Measurements from ENCODE around the gene EPS8L3.

The EPS8L3 gene

DNA sequence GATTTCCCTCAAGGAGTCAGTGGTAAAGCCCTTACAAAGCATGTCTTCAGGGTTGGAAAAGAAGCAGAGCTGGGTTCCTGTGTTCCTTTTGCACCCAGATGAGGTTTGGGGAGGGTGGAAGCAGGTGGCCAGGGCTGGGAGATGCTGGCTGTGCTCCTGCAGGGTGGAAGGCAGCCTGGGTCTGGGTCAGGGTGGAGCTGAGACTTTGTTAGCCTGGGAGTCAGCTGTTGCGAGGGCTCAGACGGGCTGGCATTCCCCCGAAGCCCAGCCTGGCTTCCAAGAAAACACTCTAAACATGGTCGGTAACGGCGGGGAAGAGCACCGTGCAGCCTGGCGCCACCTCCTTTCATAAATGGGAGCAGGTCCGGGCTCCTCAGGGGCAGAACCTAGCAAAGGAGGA, 43.7 kb upstream of the EPS8L3 start:
- no peak overlapping the region for H3K9ac ChIP-seq
- H3K79me2 ChIP-seq: no peaks in the 10 kb centered on the region
- H3K4me3 ChIP-seq (ENCODE audit: low read depth, low read length): no peak overlapping the region
- H3K27ac ChIP-seq: no peak overlapping the region
- H3K36me3 ChIP-seq (ENCODE audit: control insufficient read depth, insufficient read depth, low read length): no peaks in the 10 kb centered on the region
- H3K4me1 ChIP-seq: no peaks in the 10 kb centered on the region
- no peak overlapping the region for H3K4me2 ChIP-seq (ENCODE audit: low read length)
- no peak overlapping the region for H2AFZ ChIP-seq
- TF ChIP-seq, protein P1, sequence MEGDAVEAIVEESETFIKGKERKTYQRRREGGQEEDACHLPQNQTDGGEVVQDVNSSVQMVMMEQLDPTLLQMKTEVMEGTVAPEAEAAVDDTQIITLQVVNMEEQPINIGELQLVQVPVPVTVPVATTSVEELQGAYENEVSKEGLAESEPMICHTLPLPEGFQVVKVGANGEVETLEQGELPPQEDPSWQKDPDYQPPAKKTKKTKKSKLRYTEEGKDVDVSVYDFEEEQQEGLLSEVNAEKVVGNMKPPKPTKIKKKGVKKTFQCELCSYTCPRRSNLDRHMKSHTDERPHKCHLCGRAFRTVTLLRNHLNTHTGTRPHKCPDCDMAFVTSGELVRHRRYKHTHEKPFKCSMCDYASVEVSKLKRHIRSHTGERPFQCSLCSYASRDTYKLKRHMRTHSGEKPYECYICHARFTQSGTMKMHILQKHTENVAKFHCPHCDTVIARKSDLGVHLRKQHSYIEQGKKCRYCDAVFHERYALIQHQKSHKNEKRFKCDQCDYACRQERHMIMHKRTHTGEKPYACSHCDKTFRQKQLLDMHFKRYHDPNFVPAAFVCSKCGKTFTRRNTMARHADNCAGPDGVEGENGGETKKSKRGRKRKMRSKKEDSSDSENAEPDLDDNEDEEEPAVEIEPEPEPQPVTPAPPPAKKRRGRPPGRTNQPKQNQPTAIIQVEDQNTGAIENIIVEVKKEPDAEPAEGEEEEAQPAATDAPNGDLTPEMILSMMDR (IDR thresholded peaks at IDR 0.05): no peak
- H3K27me3 ChIP-seq (ENCODE audit: control insufficient read depth, insufficient read depth, low read length): no peaks in the 10 kb centered on the region
- H3K9me3 ChIP-seq (ENCODE audit: control insufficient read depth, low read length): no peaks in the 10 kb centered on the region

DNA sequence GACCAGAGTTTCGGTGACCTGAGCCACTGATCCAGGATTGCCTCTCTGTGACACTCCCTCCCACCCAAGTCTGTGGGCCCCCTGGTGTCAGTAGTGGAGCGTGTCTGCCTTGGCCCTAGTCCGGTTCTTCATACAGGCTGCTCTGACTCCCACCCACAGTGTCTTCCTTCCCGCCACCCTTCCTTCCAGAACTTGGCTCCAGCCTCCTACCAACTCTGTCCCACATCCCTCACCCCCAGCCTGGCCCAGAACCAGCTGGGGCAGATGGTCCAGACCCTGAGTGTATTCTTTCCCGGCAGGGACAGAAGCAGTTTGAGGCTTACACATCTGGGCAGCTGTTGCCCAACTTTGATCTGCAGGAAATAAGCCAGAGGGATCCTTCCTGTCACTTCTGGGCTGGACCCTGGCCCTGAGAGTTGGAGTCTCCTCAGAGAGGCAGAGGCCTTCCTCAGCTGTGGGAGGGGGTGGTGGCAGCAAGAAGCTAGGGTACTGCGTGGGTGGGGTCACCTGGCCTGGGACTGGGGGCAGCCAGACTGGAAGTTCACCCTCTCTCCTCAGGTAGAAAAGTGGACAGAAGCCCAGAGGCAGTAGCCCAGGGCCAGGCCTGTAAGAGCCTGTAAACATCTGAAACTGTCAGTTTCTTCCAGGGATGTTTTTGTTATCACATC, 43.1 kb upstream of the EPS8L3 start:
- H3K4me2 ChIP-seq (ENCODE audit: low read length): no peak overlapping the region
- no peak overlapping the region for H3K4me3 ChIP-seq (ENCODE audit: low read depth, low read length)
- H3K9ac ChIP-seq: no peak overlapping the region
- H3K27ac ChIP-seq: no peak overlapping the region
- H2AFZ ChIP-seq: no peak overlapping the region
- no peaks in the 10 kb centered on the region for H3K27me3 ChIP-seq (ENCODE audit: control insufficient read depth, insufficient read depth, low read length)
- TF ChIP-seq, protein P1 (IDR thresholded peaks at IDR 0.05): no peak
- no peaks in the 10 kb centered on the region for H3K4me1 ChIP-seq
- no peaks in the 10 kb centered on the region for H3K79me2 ChIP-seq
- no peaks in the 10 kb centered on the region for H3K9me3 ChIP-seq (ENCODE audit: control insufficient read depth, low read length)
- no peaks in the 10 kb centered on the region for H3K36me3 ChIP-seq (ENCODE audit: control insufficient read depth, insufficient read depth, low read length)

DNA sequence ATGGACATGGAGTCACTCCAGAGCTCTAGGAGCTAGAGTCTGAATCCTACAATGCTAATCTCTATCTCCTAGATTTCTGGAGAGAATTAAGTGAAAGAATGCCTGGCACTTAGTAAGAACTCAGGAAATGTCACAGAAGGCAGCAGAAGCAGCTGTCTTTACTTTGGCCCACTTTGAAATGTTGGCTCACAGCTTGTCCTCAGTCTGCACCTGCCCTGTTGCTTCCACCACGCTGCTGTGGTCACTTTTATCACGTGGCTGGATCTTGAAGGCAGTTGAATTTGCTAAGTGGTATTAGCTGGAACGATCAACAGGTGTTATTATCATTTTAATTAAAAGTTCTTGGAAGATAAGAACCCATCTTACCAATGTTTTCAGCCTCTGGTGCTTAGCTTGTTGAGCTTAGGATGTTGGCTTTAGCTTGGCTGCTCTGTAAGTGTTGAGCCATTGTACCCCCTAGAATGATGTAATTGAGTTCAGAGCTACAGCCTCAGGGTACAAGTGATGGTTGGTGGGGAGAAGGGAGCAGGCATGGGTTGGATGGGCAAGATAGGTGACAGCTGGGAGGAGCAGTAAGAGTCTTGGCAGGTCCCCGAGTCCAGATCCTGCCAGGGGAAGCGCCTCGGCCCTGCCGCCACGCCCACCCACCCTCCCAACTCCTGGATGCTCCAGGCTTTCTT, 41.9 kb upstream of the EPS8L3 start:
- Histone ChIP-seq H3K27me3 (ENCODE audit: control insufficient read depth, insufficient read depth, low read length) (no peaks in the 10 kb centered on the region), H3K9ac (no peak overlapping the region), H3K27ac (no peak overlapping the region), H3K36me3 (ENCODE audit: control insufficient read depth, insufficient read depth, low read length) (no peaks in the 10 kb centered on the region), H3K79me2 (no peaks in the 10 kb centered on the region), H2AFZ (no peak overlapping the region), H3K4me1 (no peaks in the 10 kb centered on the region), H3K4me2 (ENCODE audit: low read length) (no peak overlapping the region), H3K9me3 (ENCODE audit: control insufficient read depth, low read length) (no peaks in the 10 kb centered on the region), H3K4me3 (ENCODE audit: low read depth, low read length) (no peak overlapping the region)
- TF ChIP-seq, protein P1 (IDR thresholded peaks at IDR 0.05): no peak

DNA sequence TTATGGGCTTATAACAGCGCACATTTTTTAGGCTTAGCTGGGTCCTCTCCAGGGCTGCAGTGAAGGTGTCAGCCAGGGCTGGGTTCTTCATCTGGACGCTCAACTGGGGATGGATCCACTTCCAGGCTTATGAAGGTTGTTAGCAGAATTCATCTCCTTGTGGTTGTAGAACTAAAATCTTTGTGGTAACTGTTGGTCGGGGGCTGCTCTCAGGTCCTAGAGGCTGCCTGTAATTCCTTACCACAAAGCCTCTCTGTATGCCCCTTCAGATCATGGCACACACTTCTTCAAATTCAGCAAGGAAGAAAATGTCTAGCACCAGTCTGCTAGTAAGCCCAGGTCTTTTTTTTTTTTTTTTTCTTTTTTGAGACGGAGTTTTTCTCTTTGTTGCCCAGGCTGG, 40.9 kb upstream of the EPS8L3 start:
- no peak overlapping the region for H3K9ac ChIP-seq
- no peak overlapping the region for H3K27ac ChIP-seq
- no peak overlapping the region for H2AFZ ChIP-seq
- H3K4me1 ChIP-seq: no peaks in the 10 kb centered on the region
- H3K36me3 ChIP-seq (ENCODE audit: control insufficient read depth, insufficient read depth, low read length): no peaks in the 10 kb centered on the region
- no peaks in the 10 kb centered on the region for H3K79me2 ChIP-seq
- H3K4me3 ChIP-seq (ENCODE audit: low read depth, low read length): no peak overlapping the region
- TF ChIP-seq, protein P1 (IDR thresholded peaks at IDR 0.05): no peak
- H3K4me2 ChIP-seq (ENCODE audit: low read length): no peak overlapping the region
- H3K9me3 ChIP-seq (ENCODE audit: control insufficient read depth, low read length): no peaks in the 10 kb centered on the region
- no peaks in the 10 kb centered on the region for H3K27me3 ChIP-seq (ENCODE audit: control insufficient read depth, insufficient read depth, low read length)

DNA sequence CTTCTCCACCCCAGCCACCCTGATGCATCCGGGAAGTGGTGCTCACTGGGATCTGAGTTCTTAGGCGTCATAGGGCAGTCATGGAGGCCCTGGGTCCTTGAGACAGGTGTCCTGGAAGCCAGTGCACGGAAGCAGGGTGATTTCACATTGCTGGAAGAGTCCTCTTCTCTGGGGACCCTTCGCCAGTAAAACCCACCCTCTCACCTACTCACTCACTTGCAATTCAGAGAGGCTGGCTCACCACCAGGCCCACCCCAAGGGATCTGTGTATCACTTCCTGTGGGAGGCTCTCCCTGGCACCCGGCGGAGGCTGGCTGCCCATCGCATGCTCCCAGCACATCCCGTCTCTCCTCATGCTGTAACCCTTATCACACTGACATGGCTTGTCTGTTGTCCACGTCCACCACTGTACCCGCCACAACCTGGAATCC, 40.2 kb upstream of the EPS8L3 start:
- Histone ChIP-seq H3K36me3 (ENCODE audit: control insufficient read depth, insufficient read depth, low read length) (no peaks in the 10 kb centered on the region), H3K79me2 (no peaks in the 10 kb centered on the region), H3K9me3 (ENCODE audit: control insufficient read depth, low read length) (no peaks in the 10 kb centered on the region), H3K4me2 (ENCODE audit: low read length) (no peak overlapping the region), H3K4me1 (no peaks in the 10 kb centered on the region), H3K27me3 (ENCODE audit: control insufficient read depth, insufficient read depth, low read length) (no peaks in the 10 kb centered on the region), H3K9ac (no peak overlapping the region), H3K4me3 (ENCODE audit: low read depth, low read length) (no peak overlapping the region), H3K27ac (no peak overlapping the region), H2AFZ (no peak overlapping the region)
- TF ChIP-seq, protein P1 (IDR thresholded peaks at IDR 0.05): no peak
